ES-I3 (cell line): Measurements from ENCODE around the gene COL19A1.

Experiments
- H3K36me3 ChIP-seq: 2 replicates; pipeline ENCODE4 v1.6.1; 2013; ENCODE audit warnings: mild to moderate bottlenecking, low read length, control low read depth, moderate library complexity; ENCODE audit not compliant: insufficient read depth
- H3K4me1 ChIP-seq: 2 replicates; pipeline ENCODE4 v1.6.1; 2013; ENCODE audit warnings: mild to moderate bottlenecking, control low read depth, low read length; ENCODE audit not compliant: insufficient read depth
- H3K9ac ChIP-seq: 2 replicates; pipeline ENCODE4 v1.6.1; 2013; ENCODE audit warnings: low read depth, mild to moderate bottlenecking, low read length, moderate library complexity
- H3K9me3 ChIP-seq: 2 replicates; pipeline ENCODE4 v1.6.1; 2013; ENCODE audit warnings: mild to moderate bottlenecking, low read length, moderate library complexity; ENCODE audit not compliant: control insufficient read depth, insufficient read depth

Gene COL19A1

GRCh38 chr6:70135219-70136160 lies 269.1 kb downstream of the COL19A1 start:
- Histone ChIP-seq H3K9me3 (no peaks in the 10 kb centered on the region), H3K4me1 (peaks cover 10% of the 10 kb centered on the region; the same call in 1 of the 2 replicates), H3K36me3 (no peaks in the 10 kb centered on the region; the same call in 1 of the 2 replicates), H3K9ac (no peak overlapping the region)

- Histone ChIP-seq H3K9me3 (no peaks in the 10 kb centered on the region), H3K9ac (no peak overlapping the region), H3K36me3 (no peaks in the 10 kb centered on the region; the same call in 1 of the 2 replicates), H3K4me1 (peaks cover 10% of the 10 kb centered on the region; the same call in 1 of the 2 replicates)
Measured at GRCh38 chr6:70136996-70137395, 270.6 kb downstream of the COL19A1 start.

- Histone ChIP-seq H3K9ac (no peak overlapping the region), H3K9me3 (no peaks in the 10 kb centered on the region), H3K4me1 (peaks cover 9% of the 10 kb centered on the region; the same call in 1 of the 2 replicates), H3K36me3 (no peaks in the 10 kb centered on the region; the same call in 1 of the 2 replicates)
Measured at GRCh38 chr6:70140496-70140895, 274.1 kb downstream of the COL19A1 start.

- Histone ChIP-seq H3K9ac (no peak overlapping the region), H3K9me3 (no peaks in the 10 kb centered on the region), H3K36me3 (no peaks in the 10 kb centered on the region), H3K4me1 (peaks cover 6% of the 10 kb centered on the region; the same call in 1 of the 2 replicates)
Measured at GRCh38 chr6:70142034-70142433, 275.7 kb downstream of the COL19A1 start.

- Histone ChIP-seq H3K4me1 (no peaks in the 10 kb centered on the region), H3K9ac (no peak overlapping the region), H3K9me3 (no peaks in the 10 kb centered on the region), H3K36me3 (no peaks in the 10 kb centered on the region)
Measured at GRCh38 chr6:70145178-70145577, 278.8 kb downstream of the COL19A1 start.

- H3K9me3 ChIP-seq: no peaks in the 10 kb centered on the region
- H3K4me1 ChIP-seq: no peaks in the 10 kb centered on the region
- H3K36me3 ChIP-seq: no peaks in the 10 kb centered on the region
- H3K9ac ChIP-seq: no peak overlapping the region
Measured at GRCh38 chr6:70149209-70149788, 282.9 kb downstream of the COL19A1 start.

- no peaks in the 10 kb centered on the region for H3K4me1 ChIP-seq
- no peaks in the 10 kb centered on the region for H3K9me3 ChIP-seq
- no peak overlapping the region for H3K9ac ChIP-seq
Measured at GRCh38 chr6:70150521-70150920, 284.2 kb downstream of the COL19A1 start.

GRCh38 chr6:70151616-70152015 lies 285.3 kb downstream of the COL19A1 start:
- Histone ChIP-seq H3K9me3 (no peaks in the 10 kb centered on the region), H3K36me3 (no peaks in the 10 kb centered on the region), H3K9ac (no peak overlapping the region), H3K4me1 (no peaks in the 10 kb centered on the region)

More at GRCh38 chr6:70150521-70150920, 284.2 kb downstream of the COL19A1 start:
- no peaks in the 10 kb centered on the region for H3K36me3 ChIP-seq

- Histone ChIP-seq H3K9me3 (no peaks in the 10 kb centered on the region), H3K36me3 (no peaks in the 10 kb centered on the region), H3K4me1 (no peaks in the 10 kb centered on the region), H3K9ac (no peak overlapping the region)
Measured at GRCh38 chr6:70152786-70153185, 286.4 kb downstream of the COL19A1 start.

- no peak overlapping the region for H3K9ac ChIP-seq
- no peaks in the 10 kb centered on the region for H3K36me3 ChIP-seq
- no peaks in the 10 kb centered on the region for H3K4me1 ChIP-seq
- H3K9me3 ChIP-seq: no peaks in the 10 kb centered on the region
Measured at GRCh38 chr6:70157086-70157485, 290.7 kb downstream of the COL19A1 start.

- H3K36me3 ChIP-seq: no peaks in the 10 kb centered on the region
- H3K4me1 ChIP-seq: no peaks in the 10 kb centered on the region
- H3K9me3 ChIP-seq: no peaks in the 10 kb centered on the region
- no peak overlapping the region for H3K9ac ChIP-seq
Measured at GRCh38 chr6:70160276-70160675, 293.9 kb downstream of the COL19A1 start.

- no peak overlapping the region for H3K9ac ChIP-seq
- no peaks in the 10 kb centered on the region for H3K36me3 ChIP-seq
- no peaks in the 10 kb centered on the region for H3K9me3 ChIP-seq
- peaks cover 4% of the 10 kb centered on the region; the same call in 1 of the 2 replicates for H3K4me1 ChIP-seq
Measured at GRCh38 chr6:70162972-70163371, 296.6 kb downstream of the COL19A1 start.

GRCh38 chr6:70163795-70164194 lies 297.4 kb downstream of the COL19A1 start:
- H3K4me1 ChIP-seq: peaks cover 4% of the 10 kb centered on the region; the same call in 1 of the 2 replicates
- H3K9ac ChIP-seq: no peak overlapping the region
- H3K36me3 ChIP-seq: no peaks in the 10 kb centered on the region
- no peaks in the 10 kb centered on the region for H3K9me3 ChIP-seq

GRCh38 chr6:70164556-70164955 lies 298.2 kb downstream of the COL19A1 start:
- H3K4me1 ChIP-seq: peaks cover 4% of the 10 kb centered on the region; the same call in 1 of the 2 replicates
- H3K36me3 ChIP-seq: no peaks in the 10 kb centered on the region
- no peak overlapping the region for H3K9ac ChIP-seq
- H3K9me3 ChIP-seq: no peaks in the 10 kb centered on the region
